ENCODE results near the gene PTPRM.

PTPRM gene

DNA sequence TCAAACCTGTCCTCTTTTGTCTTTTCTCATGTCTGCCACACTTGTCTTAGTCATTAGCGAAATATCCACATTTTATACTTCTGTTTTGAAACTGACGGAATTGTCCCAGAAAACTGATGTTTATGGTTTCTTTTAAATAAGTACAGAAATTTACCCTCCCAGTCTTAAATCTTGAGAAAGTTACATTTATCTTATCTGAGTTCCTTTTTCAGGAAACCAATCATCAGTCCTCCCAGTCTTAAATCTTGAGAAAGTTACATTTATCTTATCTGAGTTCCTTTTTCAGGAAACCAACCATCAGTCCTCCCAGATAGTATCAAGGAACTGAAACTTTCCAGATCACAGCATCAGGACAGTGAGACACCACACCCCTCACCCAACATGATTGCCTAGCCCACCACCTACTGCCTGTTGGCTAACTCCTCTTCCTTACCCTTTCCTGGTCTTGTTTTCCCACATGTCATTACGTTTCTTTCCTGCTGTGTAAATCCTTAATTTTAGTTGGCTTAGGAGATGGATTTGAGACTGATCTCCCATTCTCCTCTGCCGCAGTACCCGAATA lies 247.7 kb downstream of the PTPRM start:
- no peak for DNase-seq

DNA sequence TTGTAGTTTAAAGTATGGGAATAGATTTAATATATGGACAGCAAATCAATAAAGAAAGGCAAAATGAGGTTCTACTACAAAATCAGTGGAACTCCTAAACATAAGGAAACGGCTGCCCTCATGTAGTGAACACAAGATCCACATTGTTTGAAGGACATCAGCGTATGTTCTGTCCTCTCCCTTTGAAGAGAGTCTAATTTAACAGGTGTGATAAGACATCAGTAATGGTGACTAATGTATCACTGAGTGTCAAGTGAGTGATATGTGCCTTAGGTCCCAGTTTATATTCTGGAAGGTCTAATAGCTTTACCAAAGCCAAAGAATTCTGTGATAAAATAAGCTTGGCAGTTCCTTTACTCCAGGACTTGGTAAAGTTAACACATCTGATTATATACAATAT lies 248.7 kb downstream of the PTPRM start:
- DNase-seq: no peak

DNA sequence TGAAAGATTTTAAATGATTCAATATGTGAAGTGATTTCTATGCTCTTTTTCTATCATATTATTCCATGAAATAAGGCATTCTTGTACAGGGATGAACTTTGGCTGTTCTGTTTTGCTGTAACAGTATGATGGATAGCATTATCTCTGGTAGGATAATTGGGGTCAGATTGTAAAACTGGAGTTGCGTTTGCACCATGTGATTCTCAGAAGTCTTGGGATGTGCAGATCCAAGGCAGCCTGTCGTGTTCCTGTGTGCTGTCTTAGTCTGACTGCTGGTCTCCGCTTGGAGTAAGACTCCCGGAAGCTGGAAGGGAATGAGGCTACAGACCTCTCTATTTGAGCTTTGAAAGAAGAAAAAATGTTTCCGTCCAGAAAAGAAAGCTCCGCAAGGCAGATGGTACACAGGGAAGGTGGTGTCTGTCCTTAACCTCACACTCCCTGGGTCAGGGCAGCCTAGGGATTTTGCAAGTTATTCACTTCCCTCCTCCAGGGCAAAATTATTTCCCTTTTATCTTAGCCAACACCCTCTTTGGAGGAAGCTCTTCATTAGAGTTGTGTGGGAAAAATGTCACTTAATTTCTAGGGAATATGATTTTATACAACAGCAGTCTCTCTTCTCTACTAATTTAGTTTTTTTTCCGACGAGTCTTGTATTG lies 250.6 kb downstream of the PTPRM start:
- DNase-seq: no peak

DNA sequence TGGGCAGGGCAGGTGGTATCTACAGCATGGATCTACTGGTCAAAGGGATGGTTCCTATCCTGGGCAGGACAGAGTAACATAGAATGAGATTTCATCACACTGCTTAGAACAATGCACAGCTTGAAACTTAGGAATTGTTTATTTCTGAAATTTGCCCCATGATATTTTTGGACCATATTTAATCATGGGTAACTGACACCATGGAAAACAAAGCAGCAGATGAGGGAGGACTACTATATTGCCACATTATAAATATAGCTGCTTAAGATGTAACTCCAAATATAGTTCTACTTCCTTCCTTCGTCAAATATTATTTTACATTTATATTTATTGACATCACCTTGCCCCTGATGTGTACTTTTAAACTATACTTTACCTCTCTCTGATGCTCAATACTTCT lies 254.7 kb downstream of the PTPRM start:
- no peak for DNase-seq

DNA sequence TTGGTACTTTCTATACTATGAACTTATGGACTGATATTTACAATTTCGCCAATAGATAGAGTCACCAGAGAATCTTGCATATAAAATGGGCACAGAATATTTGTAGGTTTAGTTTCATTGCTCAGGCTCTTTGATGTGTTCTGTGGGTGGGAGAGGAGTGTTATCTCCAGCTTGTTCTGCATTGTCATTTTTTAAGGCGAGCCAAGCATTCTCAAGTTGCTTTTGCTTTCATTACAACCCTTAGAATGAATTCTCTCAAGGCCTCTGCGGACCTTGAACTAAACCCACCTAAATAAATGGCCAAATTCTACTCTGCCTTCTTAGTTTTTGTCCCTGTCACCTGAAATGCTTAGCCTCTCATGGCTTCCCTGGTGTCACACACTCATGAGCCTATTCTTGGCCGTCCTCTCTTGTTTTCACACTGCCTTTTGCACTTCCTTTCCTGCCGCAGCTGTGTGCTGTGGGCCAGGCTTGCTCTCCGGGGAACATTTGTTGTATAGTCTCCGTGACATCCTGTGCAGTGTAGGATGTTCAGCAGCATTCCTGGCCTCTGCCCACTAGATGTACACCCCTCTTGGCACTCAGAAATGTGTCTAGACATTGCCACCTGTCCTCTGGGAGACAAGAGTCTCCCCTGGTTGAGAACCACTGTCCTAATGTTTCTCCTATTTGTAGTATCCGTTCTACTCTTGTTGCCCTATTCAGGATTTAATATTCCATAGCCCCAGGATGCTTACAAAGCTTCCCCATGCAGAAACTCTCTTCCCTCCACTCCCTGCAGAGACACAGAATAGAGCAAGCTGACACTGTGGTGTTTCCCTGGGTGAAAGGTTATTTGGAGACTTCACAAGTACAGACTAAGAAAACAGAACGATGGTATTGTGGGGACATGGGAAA lies 255.6 kb downstream of the PTPRM start:
- DNase-seq: no peak

DNA sequence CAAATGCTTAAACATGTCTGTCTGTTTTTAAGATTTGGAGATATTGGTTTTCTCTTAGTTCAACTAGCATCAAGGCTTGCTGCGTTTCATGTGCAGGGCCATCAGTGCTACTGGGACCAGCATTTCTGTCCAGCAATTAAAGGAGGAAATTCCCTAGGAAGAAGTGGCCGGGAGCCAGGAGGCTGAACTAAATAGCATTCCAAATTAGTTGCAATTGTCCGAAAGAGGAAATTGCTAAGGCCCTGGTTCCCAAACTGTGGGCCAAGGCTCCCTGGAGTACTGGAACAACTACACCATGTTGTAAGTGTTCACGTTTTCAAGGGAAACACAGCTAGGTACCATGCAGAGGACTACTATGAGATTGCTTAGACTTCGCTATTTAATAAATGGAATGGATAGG lies 257.9 kb downstream of the PTPRM start:
- DNase-seq: no peak

DNA sequence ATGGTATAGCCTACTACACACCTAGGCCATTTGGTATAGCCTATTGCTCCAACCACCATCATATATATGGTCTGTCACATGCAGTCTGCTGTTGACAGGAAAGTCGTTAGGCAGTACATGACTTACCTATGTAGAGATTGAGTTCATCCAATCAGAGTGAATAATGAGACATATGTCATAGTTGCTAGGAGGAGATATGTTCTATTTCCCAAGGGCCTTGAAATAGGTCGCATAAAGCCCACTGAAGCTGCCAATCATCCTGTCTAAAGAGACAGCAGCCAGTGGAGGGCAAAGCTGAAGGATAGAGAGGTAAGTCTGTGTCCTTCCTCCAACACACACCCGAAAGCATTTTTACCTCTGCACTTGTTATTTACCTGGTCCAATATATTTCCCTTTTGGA lies 263.4 kb downstream of the PTPRM start:
- no peak for DNase-seq

DNA sequence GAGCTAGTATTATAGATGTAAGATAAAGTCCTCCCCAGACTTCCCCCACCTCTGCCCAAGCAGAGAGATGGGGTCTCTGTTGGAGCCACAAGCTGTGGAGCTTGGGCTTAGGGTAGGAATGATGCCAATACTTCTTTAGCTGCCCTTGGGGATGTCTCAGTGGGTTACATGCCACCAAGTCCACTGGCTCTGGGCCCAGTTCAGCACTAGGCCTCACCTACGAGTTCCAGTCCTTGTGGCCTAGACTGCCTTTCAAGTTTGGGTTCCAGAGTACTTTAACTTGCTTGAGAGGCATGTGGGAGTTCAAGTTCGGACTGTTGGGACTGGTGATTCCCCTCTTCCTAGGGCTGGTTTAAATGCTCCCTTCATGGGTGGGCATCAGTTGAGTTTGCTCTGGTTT lies 272.4 kb downstream of the PTPRM start:
- DNase-seq: no peak

DNA sequence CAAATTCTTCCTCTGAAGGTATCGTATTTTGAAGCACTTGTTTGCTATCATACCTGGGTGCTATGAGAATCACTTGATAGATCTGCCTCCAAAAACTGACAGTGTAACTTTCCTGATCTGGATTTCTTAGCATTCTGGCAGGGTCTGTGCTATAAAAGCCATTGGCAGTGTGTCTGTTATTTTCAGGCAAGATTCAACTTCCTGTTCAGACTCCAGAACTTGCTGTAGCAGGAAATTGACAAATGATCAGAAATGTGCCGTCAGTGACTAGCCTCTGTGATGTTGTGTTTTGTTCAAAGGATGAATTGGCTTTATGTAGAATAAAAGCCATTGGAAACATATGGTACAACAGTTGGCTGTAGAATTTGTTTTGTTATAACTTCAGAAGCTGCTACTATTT lies 273.3 kb downstream of the PTPRM start:
- DNase-seq: no peak

DNA sequence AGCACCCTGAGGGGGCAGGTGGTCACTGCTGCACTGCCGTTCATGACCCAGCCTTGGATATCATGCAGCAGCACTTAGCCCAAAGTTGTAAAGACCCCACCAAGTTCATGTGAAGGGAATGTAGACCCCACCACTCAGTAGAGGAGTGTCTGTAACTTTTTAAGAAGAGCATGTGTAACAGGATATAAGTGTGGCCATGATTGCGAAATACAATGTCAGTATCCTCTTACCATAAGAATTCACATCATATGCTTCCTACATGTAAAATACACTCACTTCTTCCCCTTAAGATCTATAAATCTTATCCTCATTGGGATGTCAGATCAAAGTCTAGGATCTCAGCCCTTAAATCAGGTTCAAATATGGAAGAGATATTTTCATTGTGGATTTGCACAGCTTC lies 276.9 kb downstream of the PTPRM start:
- DNase-seq: no peak

DNA sequence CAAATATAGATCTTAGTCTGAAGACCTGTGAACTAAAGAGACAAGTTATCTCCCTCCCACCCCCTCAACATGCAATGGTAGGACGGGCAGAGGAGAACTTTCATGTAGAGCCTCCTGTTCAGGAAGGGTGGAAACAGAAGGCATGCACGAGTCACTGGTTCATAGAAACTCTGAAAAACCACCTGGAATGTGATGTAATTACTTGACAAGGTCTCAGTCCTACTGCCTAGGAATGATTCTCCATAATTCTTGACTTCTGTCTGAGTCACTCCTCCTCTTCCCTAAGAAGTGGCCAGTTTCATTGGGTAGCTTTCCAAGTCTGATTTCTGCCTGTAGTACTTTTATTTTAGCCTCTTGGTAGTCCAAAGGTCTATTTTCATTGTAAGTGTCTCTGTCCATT lies 277.3 kb downstream of the PTPRM start:
- DNase-seq: no peak

DNA sequence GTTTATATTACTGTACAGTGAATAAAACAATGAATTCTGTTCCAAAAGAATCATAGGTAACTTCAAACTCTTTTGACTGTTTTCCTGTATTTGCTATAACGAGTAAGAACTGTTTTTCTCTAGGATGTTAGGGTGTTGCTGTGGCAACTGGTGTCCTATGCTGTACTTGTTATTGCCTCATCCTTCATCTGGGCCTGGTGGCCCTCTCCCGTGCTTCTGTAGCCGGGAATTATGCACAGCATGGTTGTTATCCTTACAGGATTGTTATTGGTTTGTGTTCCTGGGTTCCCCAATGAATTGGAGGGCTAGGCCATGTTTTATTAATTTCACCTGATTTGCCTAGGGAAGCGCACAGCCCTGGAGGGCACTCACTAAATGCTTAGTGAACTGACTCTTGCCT lies 279.2 kb downstream of the PTPRM start:
- no peak for DNase-seq

DNA sequence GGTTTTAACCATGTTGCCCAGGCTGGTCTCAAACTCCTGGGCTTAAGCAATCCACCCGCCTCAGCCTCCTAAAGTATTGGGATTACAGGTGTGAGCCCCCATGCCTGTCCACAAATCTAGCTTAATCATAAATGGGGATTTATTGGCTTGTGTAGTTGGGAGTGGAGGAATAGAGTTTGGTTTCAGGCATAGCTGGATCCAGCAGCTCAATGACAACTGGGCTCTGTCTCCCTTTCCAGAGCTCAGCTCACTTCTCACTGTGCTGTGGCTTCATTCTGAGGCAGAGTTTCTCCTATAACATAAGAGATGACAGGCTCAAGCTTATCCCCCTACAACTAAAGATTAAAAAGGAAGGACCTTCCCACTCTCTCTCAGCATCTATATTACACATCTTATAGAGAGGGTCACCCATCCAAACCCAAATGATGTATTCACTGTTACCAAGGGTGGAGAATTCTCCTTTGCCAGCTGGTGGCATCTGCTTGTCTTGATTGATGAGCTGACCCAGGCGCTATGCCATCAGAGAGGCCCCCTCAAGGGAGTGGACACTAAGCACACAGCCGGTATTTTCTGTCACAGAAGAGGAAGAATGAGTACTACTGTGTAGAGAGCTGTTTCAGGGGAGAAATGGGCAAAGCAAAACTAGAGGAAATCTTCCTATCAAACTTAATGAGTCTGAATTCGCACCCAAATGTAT lies 280.4 kb downstream of the PTPRM start:
- DNase-seq: no peak

DNA sequence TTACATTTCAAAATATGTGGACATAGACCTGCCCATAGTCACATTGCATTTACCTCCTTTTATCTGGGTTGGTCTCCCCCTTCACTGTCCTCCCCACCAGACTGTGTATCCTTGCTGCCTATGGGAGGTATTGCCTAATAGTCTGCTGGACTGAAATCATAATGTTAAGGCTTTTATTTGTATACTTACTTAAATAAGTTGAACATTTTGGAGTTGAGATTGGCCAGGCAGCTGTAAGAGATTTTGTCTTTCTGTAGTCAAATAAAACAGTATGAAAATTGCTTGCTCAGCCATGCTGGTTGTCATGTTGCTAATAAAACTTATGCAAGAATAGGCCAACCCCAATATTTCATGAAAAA lies 280.9 kb downstream of the PTPRM start:
- DNase-seq: no peak

DNA sequence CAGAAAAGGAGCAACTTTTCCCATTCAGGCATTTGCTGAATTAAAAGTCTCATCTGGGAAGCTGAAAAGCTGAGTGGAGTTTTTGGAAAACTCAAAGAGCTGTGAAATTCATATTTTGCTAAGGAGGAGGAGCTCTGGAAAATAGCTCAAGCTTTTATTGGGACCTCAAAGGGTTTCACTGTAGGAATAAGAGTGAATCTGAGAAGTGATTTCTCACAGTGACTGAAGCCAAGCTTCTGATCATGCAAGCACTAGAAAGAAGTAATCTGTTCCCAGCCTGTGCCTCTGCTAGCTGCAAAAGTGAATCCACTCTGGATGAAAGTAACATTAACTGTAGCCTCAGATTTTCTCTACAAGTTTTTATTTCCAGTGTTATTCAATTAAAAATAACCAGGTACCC lies 283.3 kb downstream of the PTPRM start:
- no peak for DNase-seq

DNA sequence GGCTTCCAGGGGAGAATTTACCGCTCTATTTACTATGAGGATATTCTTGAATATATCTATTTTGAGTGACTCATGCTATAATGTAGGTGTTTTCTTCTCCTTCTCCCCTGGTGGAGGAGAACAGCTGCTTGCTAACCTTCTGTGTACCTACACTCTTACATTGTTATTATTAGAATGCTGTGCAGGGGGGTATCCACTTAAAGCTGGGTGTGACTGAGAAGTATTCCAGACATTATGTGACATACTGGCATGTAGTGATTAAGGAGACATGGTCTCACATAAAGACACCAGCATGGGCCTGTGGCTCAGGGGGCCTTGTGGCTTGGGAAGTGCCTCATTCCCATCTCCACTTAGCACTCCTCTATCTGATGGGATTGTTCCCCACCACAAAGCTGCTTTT lies 287.9 kb downstream of the PTPRM start:
- no peak for DNase-seq

DNA sequence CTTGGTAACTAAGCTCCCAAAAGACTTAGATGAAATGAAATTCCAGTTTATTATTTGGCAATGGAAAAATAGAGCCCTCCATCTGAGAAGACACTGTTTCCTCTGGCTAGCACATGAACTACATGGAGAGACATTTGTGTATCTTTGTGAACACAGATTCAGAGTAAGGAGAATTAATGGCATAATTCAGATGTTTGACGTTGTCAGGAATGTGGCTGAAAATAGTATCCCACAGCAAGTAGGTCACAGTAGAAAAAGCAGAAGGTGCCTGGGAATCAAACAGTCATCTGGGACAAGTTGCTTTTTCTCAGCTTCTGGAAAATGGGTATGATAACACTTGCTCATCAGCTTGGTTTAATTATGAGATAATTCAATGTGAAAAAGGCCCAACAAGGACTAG lies 288.6 kb downstream of the PTPRM start:
- DNase-seq: no peak

DNA sequence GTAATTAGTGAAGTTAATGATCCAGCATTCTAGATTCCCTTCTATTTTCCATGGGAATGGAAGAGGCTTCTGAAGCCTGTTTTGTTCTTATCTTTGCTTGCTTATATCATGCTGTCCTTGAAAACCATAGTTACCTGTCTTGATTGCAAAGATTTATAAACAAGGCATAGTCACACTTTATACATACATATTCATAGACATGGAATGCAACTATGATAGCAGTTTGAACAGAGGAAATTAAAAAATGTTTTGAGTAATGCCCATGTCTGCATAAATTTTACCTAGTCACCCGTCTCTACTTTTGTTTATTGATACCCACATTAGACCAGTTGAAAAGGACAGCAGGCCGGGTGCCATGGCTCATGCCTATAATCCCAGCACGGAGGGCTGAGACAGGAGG lies 289.0 kb downstream of the PTPRM start:
- DNase-seq: no peak

DNA sequence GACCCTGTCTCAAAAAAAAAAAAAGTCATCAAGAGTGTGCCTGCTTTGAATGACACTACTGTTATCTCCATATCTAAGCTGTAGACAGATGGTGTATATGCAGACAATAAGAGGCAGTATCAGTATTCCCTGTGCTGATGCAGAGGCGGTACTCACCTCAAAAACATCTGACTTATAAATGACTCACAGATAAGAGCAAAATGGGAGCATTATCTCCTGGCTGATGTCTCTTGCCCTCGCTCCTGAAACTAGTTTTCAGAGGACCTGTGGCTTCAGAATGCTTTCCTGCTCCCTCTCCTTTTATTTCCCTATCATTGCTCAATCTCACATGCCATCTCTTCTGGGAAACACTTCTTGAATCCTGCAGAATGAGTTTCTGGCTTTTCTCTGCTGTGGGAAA lies 289.6 kb downstream of the PTPRM start:
- DNase-seq: no peak

DNA sequence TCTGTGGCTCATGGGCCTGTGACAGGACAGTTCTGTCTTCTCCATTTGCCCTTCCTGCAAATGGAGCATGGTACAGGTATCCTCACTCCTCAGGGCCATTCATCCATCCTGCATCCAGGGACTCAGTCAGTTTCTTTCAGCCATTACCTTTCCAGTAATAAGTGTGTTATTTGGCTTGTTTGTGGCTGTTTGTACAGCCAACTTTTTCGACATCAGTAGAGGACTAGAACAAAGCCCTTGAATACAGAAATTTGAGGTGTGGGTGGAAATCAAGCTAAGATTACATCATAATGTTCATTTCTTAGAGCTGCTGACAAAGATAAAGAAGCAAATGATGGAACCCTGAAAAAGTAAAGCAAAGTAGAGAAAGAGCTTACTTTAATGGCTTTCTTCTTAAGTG lies 290.4 kb downstream of the PTPRM start:
- DNase-seq: no peak

DNA sequence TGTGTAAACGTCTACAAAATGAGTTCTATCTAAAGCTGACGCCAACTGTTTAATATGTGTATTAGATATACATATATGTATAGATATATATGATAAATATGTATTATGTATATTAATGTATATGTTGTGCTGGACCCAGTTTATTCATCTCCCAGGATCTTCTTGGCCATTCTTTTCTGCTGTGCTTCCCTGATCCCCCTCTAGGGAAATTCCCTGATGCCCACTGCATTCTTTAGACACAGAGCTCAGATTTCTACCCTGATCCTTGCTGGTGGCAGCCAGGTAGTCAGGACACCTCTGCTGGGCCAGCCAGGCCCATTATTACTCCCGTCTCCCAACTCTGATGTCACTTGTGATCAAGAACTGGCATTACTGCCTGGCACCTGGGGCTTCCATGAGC lies 292.0 kb downstream of the PTPRM start:
- no peak for DNase-seq

DNA sequence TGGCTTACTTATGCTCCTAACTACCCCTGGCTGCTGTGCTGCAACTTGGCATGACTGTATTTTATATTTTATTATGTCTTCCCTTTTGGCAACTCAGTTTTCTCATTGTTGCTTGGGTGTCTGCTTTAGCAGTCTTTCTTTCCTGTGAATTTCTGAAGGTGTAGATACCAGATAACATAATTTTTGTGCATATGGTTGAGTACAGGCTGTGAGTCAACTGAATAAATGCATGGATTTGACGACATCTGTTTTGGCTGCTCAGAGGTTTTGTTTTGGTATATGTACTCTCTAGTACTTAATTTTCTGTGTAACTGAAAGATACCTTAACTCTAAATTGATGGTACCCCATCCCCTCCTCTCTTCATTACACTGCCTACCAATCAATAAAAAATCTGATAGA lies 303.1 kb downstream of the PTPRM start:
- DNase-seq: no peak

DNA sequence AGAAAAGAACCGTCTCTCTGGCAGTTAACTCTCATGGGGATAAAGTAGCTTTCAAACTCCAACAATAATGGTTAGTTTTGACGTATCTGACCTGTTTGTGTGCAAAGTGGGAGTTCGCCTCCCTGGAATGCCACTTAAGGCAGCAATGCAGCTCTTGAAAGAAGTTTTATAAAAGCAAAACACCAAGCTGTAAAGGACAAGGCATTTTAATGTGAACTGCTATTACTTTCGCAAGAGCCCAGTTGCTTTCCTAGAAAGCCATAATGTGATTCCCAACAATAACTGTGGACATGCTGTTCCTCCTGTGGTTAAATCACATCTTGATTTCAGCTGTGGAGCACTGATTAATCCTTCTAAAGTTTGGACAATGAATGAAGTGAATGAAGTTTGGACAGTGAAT lies 303.7 kb downstream of the PTPRM start:
- no peak for DNase-seq

Data from activated effector memory CD4-positive, alpha-beta T cell treated with Interleukin-2 at 50 U/mL for 16 hours (primary cell).